Measurements from ENCODE around the gene SSBP2.

GRCh38 chr5:81575924-81576323, 175.0 kb downstream of the SSBP2 start:
- TF ChIP-seq POLR2A (IDR thresholded peaks at IDR 0.05) (no peak), POLR2AphosphoS5 (IDR thresholded peaks at IDR 0.05) (no peak)
- TF ChIP-seq, protein P1, sequence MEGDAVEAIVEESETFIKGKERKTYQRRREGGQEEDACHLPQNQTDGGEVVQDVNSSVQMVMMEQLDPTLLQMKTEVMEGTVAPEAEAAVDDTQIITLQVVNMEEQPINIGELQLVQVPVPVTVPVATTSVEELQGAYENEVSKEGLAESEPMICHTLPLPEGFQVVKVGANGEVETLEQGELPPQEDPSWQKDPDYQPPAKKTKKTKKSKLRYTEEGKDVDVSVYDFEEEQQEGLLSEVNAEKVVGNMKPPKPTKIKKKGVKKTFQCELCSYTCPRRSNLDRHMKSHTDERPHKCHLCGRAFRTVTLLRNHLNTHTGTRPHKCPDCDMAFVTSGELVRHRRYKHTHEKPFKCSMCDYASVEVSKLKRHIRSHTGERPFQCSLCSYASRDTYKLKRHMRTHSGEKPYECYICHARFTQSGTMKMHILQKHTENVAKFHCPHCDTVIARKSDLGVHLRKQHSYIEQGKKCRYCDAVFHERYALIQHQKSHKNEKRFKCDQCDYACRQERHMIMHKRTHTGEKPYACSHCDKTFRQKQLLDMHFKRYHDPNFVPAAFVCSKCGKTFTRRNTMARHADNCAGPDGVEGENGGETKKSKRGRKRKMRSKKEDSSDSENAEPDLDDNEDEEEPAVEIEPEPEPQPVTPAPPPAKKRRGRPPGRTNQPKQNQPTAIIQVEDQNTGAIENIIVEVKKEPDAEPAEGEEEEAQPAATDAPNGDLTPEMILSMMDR (IDR thresholded peaks at IDR 0.05) = no peak
